ENCODE results near the gene PDGFB.

DNA sequence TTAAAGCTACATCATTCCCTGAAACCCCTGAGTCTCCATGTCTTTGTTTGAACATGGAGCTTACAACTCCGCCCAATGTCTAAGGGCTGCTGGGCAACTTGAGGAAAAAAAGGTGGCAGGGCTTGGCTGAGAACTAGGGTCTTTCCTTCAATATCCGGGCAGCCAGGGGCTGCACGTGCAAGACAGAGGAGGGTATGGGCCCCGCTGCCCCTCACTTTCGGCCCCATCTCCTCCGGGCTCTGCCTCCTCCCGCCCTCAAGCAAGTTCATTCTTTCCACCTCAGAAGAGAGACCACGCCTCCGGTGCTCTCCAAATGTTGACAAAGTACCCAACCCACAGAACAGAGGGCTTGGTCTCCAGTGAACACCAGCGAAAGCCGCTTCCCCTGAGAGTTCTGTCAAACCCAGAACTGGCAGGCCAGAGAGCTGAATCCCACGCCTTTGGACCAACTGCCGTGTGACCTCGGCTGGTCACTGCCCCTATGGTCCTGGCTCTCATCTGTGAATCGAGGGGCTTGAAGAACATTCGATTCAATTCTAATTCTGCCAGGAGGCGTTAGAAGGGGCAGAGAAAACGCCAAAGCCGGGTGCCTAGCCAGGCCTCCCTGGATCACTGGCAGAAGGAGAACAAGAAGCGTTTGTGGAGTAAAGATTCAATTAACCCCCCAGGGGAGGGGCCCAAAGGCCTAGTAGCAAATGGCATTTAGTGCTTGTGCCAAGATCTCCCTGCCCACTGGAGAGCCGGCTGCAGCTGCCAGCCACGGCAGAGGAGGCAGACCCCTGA lies 7.3 kb downstream of the PDGFB start:
- TF ChIP-seq CTCF (IDR thresholded peaks at IDR 0.05): no peak
- no peak for TF ChIP-seq POLR2A (IDR thresholded peaks at IDR 0.05)

All from body of pancreas (tissue), 4 donors.